ENCODE data around the gene TEX44. TPM values are rescaled to one million over a fixed set of nuclear protein-coding genes. Genes with fewer than 3 reads are reported as not detected.

The TEX44 gene
- total RNA-seq, 3 donors from 2014 or later (not counting 1 experiment from before 2014, with no cell fraction given), result not detected

- Histone ChIP-seq H3K27me3 (ENCODE audit: control insufficient read depth, insufficient read depth, low read length) (no peaks in the 10 kb centered on the region), H3K36me3 (ENCODE audit: control insufficient read depth, insufficient read depth, low read length) (no peaks in the 10 kb centered on the region), H3K4me1 (ENCODE audit: control insufficient read depth, insufficient read depth, low read length) (no peaks in the 10 kb centered on the region), H3K4me3 (ENCODE audit: low read length) (no peak overlapping the region), H3K27ac (ENCODE audit: low read length) (no peak overlapping the region), H3K9me3 (ENCODE audit: control insufficient read depth, insufficient read depth, low read length) (no peaks in the 10 kb centered on the region)
- Mint-ChIP-seq H3K9me3 (no peaks in the 10 kb centered on the region), H3K4me1 (no peaks in the 10 kb centered on the region), H3K27me3 (ENCODE audit: low read depth in 2 of 2) (no peaks in the 10 kb centered on the region), H3K27ac (no peak overlapping the region), H3K36me3 (no peaks in the 10 kb centered on the region), H3K4me3 (no peak overlapping the region)
- DNase-seq (no peak), ATAC-seq (no peak)
- 88% methylated on average over 6 of the region's 8 CpGs for WGBS (ENCODE audit: insufficient coverage)
- TF ChIP-seq CTCF (IDR thresholded peaks at IDR 0.05), result no peak
- intact Hi-C loops (cut with micrococcal nuclease), result no loop called here
Observed at GRCh38 chr2:231634951-231635875, 42.5 kb downstream of the TEX44 start.

GRCh38 chr2:231640241-231640640, 47.6 kb downstream of the TEX44 start:
- Mint-ChIP-seq H3K4me1 (peaks cover 8 to 10% of the 10 kb centered on the region in 2 donors), H3K36me3 (no peaks in the 10 kb centered on the region), H3K27me3 (ENCODE audit: low read depth in 2 of 2) (peaks cover 0 to 2% of the 10 kb centered on the region in 2 donors), H3K9me3 (no peaks in the 10 kb centered on the region), H3K4me3 (no peak overlapping the region), H3K27ac (no peak overlapping the region)
- Histone ChIP-seq H3K4me3 (ENCODE audit: low read length) (no peak overlapping the region), H3K27ac (ENCODE audit: low read length) (no peak overlapping the region), H3K27me3 (ENCODE audit: control insufficient read depth, insufficient read depth, low read length) (no peaks in the 10 kb centered on the region), H3K9me3 (ENCODE audit: control insufficient read depth, insufficient read depth, low read length) (no peaks in the 10 kb centered on the region), H3K4me1 (ENCODE audit: control insufficient read depth, insufficient read depth, low read length) (peaks cover 16% of the 10 kb centered on the region), H3K36me3 (ENCODE audit: control insufficient read depth, insufficient read depth, low read length) (no peaks in the 10 kb centered on the region)
- WGBS (ENCODE audit: insufficient coverage), result 89% methylated on average over 5 of the region's 6 CpGs
- no peak for TF ChIP-seq CTCF (IDR thresholded peaks at IDR 0.05)
- DNase-seq, result no peak
- intact Hi-C loops (cut with micrococcal nuclease), result no loop called here
- no peak for ATAC-seq

- no peak overlapping the region for H3K4me3 Mint-ChIP-seq
- no peaks in the 10 kb centered on the region for H3K36me3 ChIP-seq (ENCODE audit: control insufficient read depth, insufficient read depth, low read length)
Observed at GRCh38 chr2:231640641-231641111, 48.0 kb downstream of the TEX44 start.

More at GRCh38 chr2:231640641-231641111, 48.0 kb downstream of the TEX44 start:
- ATAC-seq, result no peak
- Mint-ChIP-seq H3K27ac (no peak overlapping the region), H3K9me3 (no peaks in the 10 kb centered on the region), H3K36me3 (no peaks in the 10 kb centered on the region), H3K4me1 (peaks cover 8 to 10% of the 10 kb centered on the region in 2 donors), H3K27me3 (ENCODE audit: low read depth in 2 of 2) (peaks cover 0 to 2% of the 10 kb centered on the region in 2 donors)
- H3K4me1 ChIP-seq (ENCODE audit: control insufficient read depth, insufficient read depth, low read length), result peaks cover 16% of the 10 kb centered on the region
- TF ChIP-seq CTCF (IDR thresholded peaks at IDR 0.05), result no peak
- no peak overlapping the region for H3K4me3 ChIP-seq (ENCODE audit: low read length)
- DNase-seq, result no peak
- 71% methylated on average over 11 of the region's 11 CpGs for WGBS (ENCODE audit: insufficient coverage)
- H3K9me3 ChIP-seq (ENCODE audit: control insufficient read depth, insufficient read depth, low read length), result no peaks in the 10 kb centered on the region
- H3K27ac ChIP-seq (ENCODE audit: low read length), result no peak overlapping the region
- intact Hi-C loops (cut with micrococcal nuclease), result no loop called here
- no peaks in the 10 kb centered on the region for H3K27me3 ChIP-seq (ENCODE audit: control insufficient read depth, insufficient read depth, low read length)
